Fibroblast of the aortic adventitia (primary cell): Measurements from ENCODE around the gene COL23A1. TPM values are rescaled to one million over a fixed set of nuclear protein-coding genes. Genes with fewer than 3 reads are reported as not detected.

Source experiments
- DNase-seq: peaks from one replicate; pipeline ENCODE4 v3.0.0-alpha.2; 2010; ENCODE audit warnings: low read depth
- H3K4me3 ChIP-seq: 2 replicates; pipeline ENCODE4 v1.5.1; 2011; ENCODE audit warnings: low read depth, mild to moderate bottlenecking, control low read depth, low read length, moderate library complexity
- total RNA-seq: library from RNA; depleted of rRNA; stranded (reverse); fragments of >200 nt; gene quantifications from 2 replicates; pipeline ENCODE4 v1.2.3, GENCODE V29; 2012; ENCODE audit warnings: low replicate concordance
- TF ChIP-seq, protein P1 (sequence below): IDR thresholded peaks from 2 replicates; pipeline ENCODE4 v1.5.1; 2011; ENCODE audit warnings: mild to moderate bottlenecking, low read length, control low read depth, inconsistent platforms; ENCODE audit not compliant: insufficient read depth

COL23A1 gene
- total RNA-seq, 1 donor: not detected

DNA sequence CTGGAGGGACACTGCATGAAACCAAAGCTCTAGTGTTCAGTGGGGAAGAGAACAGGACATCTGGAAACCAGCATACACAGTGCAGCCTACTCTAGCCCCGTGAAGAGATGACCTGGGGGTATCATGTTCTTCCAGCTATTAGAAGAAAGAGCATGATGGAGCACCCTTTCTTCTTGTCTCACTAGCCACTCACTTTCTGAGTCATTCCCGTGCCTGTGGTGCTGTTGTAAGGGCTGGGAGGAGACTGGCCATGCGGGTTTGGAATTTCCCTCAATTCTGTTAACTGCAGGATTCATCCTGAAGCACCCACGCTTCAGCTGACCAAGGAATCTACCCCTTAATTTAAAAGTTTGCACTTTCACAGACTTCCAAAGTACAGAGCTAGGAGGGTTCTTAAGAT lies 137.0 kb downstream of the COL23A1 start:
- TF ChIP-seq, protein P1, sequence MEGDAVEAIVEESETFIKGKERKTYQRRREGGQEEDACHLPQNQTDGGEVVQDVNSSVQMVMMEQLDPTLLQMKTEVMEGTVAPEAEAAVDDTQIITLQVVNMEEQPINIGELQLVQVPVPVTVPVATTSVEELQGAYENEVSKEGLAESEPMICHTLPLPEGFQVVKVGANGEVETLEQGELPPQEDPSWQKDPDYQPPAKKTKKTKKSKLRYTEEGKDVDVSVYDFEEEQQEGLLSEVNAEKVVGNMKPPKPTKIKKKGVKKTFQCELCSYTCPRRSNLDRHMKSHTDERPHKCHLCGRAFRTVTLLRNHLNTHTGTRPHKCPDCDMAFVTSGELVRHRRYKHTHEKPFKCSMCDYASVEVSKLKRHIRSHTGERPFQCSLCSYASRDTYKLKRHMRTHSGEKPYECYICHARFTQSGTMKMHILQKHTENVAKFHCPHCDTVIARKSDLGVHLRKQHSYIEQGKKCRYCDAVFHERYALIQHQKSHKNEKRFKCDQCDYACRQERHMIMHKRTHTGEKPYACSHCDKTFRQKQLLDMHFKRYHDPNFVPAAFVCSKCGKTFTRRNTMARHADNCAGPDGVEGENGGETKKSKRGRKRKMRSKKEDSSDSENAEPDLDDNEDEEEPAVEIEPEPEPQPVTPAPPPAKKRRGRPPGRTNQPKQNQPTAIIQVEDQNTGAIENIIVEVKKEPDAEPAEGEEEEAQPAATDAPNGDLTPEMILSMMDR: no peak
- DNase-seq: no peak
- H3K4me3 ChIP-seq: no peak overlapping the region

DNA sequence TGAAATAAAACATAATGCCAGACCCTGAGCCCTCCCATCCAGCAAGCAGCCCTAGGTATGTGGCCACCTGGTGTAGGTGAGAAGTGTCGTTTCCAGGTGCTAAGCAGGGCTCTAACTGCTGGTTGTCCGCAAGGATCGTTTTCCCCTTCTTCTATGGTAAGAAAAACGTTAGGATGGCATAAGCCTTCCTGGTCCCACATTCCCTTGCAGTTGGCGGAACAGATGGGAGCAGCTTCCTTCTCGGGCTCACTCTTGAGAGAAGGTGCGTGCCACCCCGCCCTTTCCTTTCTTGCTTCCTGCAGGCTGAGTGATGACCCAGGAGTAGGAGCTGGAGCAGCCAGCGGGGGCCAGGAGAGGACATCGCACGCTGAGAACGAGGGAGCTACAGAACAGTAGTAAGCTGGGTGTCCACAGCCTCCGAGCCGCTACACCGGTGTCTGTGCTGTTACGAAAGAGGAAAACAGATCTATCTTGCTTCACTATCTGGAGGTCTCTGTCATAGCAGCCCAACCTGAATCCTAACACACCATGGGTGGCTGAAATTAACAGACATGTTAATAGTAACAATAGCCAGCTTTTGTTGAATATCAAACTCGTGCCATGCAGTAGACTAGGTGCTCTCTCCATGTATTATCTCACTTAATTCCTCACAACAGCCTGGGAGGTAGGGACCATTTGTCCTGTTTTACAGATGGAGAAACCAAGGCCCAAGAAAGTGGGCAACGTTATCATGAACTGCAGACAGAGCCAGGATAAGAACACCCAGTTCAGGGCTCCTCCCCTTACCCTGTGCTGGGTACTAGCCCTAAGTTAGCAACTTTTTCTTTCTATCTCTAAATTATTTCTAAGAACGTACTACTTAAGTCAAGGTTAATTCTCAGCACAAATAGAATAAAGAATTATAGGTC lies 139.8 kb downstream of the COL23A1 start:
- no peak overlapping the region for H3K4me3 ChIP-seq
- DNase-seq: no peak
- TF ChIP-seq, protein P1: no peak

DNA sequence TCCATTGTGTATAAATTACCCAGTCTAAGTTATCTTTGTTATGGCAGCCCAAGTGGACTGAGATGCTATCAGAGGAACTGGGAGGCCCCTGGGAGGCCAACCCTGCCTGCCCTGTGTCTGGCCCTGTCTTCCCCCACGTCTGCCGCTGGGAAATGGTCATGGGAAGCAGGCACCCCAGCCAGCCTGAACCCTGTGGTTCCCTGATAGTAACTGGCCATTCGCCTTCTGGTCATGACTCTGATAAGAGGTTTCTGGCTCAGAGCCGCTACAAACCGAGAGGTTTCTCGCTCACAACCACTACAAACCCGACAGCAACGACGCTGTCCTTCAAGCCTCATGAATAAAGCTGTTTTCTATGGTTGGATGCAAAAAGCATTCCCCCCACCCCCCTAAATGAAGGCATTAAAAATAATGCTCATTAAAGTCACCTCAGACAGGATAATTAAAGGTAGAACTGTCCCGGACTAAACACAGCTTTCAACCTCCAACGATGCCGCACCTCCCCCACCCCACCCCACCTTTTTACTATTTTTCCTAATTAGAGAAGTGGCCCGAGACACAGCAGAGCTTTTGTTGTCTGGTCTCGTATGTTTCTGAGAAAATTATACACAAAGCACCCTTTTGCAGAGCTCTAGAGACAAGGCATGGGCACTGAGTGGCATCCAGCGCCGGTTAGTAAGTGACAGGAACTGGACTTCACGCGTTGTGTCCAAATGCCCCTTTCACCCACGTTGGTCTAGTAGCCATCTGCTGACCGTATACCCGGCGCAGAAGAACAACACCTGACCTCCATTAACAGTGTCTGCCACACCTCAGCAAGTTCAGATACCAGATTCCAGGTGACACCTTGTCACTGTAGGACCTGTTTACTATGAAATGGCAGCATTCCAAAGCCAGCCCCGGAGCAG lies 140.8 kb downstream of the COL23A1 start:
- TF ChIP-seq, protein P1: no peak
- no peak overlapping the region for H3K4me3 ChIP-seq
- DNase-seq: no peak

DNA sequence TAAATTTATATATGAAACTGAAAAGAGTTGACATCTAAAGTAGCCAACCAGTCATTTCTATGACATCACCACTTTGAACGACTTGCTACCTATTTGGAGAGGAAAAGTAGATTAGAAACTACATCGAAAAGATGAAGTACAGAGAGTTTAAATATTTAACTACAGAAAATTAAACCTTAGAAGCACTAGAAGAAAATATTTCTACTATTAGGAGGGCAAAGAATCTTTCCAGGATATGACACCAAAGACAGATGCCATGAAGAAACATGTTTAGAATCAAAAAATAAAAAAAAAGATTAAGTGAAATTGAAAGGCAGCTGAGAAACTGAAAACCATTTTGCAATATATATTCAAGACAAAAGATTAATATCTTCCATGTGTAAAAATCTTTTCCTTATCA lies 144.7 kb downstream of the COL23A1 start:
- DNase-seq: no peak
- TF ChIP-seq, protein P1: no peak
- H3K4me3 ChIP-seq: no peak overlapping the region

DNA sequence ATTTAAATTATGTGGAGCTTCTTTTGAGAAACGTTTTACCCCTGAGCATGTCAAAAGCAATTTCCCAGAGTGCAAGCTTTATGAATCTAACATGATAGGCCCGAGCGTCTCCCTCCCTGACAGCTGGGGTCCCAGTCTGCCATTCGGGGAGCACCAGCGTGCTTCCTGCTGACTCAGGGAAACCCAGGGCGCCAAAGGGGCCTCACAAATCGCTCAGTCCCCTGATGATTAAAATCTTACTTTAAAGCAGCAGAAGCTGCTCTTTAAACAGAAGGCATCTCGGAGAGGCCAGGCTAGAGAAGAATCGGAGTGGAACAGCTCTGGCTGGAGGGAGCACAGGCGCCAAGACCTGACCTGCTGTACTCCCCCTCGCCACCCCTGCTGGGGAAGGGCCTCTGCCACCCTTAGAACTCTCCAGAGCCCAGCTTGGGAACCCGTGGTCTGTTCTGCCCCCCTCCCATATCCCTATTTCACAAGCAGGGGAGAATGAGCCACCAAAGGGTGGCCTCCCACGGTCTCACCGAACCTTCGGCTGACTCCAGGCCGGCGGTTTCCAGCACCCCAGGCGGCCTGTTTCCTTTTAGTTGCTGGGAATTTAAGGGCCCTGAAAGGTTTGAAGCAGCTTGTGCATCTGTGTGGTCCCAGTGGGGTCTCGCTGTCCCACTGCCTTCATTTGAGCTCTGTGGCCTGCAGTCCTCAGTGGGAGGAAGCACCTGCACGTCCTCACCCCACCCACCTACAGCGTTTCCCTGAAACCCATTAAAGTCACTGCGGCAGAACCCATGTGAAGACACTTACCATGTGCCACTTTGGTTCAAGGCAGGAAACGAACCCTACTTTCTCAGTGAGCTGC lies 147.6 kb downstream of the COL23A1 start:
- TF ChIP-seq, protein P1: no peak
- no peak overlapping the region for H3K4me3 ChIP-seq
- no peak for DNase-seq
